Measurements from ENCODE around the gene TBL2. TPM values are rescaled to one million over a fixed set of nuclear protein-coding genes. Genes with fewer than 3 reads are reported as not detected.
"Not testable (repeated sequence)": the region's sequence is repeated elsewhere in the genome, so short reads cannot be mapped to it uniquely, and the experiment has no call there.

Gene TBL2, protein sequence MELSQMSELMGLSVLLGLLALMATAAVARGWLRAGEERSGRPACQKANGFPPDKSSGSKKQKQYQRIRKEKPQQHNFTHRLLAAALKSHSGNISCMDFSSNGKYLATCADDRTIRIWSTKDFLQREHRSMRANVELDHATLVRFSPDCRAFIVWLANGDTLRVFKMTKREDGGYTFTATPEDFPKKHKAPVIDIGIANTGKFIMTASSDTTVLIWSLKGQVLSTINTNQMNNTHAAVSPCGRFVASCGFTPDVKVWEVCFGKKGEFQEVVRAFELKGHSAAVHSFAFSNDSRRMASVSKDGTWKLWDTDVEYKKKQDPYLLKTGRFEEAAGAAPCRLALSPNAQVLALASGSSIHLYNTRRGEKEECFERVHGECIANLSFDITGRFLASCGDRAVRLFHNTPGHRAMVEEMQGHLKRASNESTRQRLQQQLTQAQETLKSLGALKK
- total RNA-seq, result 39.2 TPM

DNA sequence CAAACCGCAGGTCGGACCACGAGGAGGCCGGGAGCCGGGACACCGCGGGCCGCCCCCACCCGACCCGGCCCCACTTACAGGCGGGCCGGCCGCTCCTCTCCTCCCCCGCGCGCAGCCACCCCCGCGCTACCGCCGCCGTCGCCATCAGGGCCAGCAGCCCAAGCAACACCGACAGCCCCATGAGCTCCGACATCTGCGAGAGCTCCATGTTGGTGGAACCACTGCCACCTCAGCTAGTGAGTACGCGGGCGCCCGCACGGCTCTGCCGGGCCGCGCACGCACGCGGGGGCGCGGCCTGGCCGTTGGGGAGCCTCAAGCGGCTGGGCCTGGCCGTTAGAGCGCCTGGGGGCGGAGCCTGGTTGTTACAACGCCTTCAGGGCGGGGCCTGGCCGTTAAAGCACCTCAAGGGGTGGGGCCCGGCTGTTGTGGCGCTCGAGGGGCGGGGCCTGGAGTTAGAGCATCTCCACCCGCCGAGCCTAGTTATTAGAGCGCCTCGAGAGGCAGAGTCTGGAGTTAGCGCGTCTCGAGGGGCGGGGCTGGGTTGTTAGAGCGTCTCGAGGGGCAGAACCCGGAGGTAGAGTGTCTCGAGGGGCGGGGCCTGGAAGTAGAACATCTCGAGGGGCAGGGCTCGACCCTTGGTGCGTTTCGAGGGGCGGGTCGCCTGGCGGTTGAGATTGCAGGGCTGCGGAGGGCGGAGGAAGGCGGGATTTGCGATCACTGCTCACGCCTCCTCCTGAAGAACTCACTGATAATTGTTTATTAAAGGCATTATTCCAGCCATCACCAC is at the start of gene TBL2:
TBL2 (minus strand) TSS at position 238 of the 787 bp plus-strand sequence; CDS start at position 208, 30 bp downstream.
- peak; percentile 99 for DNase-seq (ENCODE audit: low spot score)

DNA sequence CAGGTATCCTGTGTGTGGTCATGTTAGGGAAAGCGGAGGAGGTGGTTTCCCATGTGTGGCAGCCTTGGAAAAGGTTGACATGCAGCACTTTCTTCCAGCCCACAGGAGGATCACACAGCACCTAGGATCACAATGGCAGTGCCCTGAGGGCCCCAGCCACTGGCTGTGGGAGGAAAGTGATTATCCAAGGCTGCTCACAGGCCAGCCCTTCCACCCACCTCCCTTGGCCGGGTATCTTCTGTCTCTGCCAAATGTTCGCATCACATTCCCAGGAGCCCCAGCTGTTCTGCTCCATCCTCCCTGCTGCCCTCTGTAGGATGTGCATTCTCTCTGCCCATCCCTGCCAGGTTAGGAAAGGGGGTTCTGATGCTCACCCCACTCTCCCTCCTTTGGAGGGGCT is 48.4 kb upstream of the TBL2 start:
- DNase-seq (ENCODE audit: low spot score), result no peak

DNA sequence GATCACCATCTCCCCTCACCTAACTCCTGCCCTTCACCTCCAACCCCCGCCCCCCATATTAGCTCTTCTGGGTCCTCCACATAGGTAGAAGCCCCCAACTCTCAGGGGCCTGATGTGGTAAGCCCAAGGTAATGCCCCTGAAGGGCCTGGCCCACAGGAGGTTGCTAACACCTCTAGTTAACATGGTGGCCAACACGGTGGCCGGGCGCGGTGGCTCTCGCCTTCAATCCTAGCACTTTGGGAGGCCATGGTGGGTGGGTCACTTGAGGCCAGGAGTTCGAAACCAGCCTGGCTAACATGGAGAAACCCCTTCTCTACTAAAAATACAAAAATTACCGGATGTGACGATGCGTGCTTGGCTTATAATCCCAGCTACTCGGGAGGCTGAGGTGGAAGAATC is 46.9 kb upstream of the TBL2 start:
- no peak for DNase-seq (ENCODE audit: low spot score)

DNA sequence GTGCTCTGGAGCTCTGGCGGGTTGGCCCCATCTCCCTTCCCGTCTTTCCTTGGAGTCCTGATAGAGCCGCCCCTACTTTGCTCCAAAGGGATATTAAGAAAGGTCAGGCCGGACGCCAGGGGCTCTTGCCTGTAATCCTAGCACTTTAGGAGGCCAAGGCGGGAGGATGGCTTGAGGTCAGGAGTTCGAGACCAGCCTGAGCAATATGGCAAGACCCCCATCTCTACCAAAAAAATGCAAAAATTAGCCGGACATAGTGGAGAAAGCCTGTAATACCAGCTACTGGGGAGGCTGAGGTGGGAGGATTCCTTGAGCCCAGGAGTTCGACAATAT is 46.3 kb upstream of the TBL2 start:
- no peak for DNase-seq (ENCODE audit: low spot score)

DNA sequence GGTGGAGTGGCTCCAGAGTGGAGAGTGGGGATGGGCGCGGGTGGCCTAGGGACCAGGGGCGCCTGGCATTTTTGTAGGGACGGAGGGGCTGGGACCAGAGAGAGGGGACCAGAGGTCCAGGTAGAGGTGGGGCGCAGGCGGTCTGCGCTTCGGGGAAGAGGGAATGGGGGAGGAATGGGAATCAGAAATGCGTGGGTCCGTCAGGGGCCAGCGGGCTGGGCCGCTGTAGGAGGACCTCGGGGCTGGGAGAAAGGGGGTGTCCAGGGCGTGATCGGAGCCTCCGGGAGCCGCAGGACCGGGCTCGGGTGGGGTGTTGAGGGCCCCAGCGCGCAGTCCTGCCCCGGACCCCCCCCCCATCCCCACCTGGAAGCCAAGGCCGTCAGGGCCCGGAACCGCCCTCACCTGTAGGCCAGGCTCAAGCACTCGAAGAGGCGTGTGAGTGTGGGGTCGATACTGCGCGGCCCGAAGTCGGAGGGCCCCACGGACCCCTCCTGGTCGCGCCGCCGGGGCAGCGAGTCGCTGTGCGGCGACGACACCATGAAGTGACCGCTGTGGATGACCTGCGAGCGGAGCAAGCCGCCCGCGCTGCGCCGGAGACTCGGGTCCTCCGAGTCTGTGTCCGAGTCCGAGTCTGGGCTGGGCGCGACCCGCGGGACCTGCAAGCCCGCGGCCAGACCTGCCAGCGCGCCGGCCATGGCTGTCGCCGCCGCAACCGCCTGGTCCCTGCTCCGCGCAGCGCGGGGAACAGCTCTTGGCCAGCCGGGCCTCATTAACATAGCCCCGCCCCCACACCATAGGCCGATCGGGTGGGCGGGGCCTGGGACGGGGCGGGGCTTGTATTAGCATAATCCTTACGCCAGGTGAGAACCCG is 45.7 kb upstream of the TBL2 start, which contains the start of gene MLXIPL:
MLXIPL (minus strand) TSS at position 725 of the 871 bp plus-strand sequence; CDS start at position 695, 30 bp downstream.
- peak; percentile 87 for DNase-seq (ENCODE audit: low spot score)

DNA sequence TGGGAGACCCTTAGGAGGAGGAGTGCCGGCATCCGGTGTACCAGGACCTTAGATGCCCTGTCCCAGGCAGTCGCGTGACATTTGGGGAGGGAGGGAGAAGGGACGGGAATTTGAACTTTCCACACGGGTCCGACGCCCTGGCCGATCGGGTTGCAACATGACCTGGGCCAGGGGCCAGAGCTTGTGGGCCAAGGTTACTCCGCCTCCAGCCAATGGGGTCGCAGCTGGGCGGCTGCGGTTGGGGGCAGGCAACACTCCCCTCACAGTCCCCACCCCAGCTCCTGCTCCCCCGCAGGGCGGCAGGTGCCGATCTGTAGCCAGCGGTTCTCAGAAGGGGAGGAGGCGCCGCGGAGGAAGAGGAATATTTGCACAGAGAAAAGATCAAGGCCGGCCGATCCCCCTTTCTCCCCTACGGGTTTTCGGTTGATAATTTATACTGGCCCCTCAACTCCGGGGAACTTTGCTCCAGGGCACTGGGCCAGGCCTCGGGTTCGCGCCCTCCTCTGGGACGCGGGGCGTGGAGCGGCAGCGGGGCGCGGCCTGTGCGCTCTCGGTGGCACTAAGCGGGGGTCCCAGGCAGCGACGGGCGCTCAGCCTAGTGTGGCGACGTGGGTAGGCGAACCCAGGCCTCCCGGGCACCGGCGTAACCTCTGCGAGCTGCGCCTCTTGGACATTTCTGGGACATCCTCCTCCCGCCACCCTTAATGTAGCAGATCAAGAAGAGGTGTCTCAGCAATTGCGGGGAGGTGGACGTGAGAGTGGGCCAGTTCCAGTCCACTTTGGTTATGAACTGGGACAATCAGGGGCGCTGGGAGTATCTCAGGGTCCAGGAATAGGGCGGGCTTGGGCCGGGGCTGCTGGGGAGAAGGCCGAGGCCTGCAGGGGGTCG is 44.8 kb upstream of the TBL2 start:
- no peak for DNase-seq (ENCODE audit: low spot score)

DNA sequence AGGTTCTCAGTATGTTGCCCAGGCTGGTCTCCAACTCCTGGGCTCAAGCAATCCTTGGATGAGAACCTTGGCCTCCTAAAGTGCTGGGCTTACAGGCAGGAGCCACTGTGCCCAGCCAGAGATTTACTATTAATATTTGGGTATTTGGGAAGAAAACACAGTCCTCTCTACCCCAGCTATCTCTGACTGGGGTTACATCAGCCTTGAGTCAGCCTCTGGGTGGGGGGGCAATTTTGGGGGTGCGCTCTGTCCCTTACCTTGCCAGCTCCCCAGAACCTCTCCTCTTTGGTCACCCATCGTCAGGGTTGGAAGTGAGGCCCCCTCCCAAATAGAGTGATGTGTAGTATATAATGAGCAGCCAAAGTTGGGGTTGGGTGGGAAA is 44.1 kb upstream of the TBL2 start:
- DNase-seq (ENCODE audit: low spot score), result no peak

DNA sequence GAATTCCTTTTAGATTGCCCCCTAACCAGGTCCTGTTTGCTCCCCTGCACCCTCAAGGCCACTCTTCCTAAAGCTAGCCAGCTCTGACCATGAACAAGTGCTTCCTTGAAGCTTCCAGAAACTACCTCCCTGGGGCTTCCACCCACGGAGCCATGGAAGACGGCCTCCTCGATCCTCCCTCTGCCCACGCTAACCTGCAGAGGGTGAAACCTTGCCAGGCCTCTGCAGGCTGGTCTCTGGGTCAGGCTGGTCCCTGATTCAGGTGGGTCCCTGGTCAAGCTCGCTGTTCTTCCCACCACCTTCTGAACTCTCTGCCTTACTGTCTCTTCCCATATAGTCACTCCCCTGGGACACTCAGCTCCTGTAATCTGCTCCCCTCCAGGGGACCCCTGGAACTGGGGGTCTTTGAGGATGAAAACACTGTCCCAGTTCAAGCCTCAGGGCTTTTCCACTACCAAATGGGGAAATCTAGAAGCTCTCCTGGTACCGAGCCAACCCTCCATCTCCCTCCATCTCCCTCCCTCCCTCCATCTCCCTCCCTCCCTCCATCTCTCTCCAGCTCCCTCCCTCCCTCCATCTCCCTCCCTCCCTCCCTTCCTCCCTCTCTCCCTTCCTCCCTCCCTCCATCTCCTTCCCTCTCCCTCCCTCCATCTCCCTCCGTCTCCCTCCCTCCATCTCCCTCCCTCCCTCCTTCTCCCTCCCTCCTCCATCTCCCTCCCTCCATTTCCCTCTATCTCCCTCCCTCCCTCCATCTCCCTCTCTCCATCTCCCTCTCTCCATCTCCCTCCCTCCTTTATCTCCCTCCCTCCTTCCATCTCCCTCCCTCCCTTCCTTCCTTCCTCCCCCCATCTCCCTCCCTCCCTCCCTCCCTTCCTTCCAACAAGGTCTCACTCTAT is 43.0 kb upstream of the TBL2 start:
- no peak for DNase-seq (ENCODE audit: low spot score)

DNA sequence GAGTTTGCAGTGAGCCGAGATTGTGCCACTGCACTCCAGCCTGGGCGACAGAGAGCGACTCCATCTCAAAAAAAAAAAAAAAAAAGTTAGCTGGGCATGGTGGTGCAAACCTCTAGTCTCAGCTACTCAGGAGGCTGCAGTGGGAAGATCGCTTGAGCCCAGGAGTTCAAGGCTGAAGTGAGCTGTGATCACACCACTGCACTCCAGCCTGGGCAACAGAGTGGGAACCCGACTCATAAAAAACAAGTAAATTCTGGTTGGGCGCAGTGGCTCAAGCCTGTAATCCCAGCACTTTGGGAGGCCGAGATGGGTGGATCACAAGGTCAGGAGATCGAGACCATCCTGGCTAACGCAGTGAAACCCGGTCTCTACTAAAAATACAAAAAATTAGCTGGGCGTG is 41.0 kb upstream of the TBL2 start:
- DNase-seq (ENCODE audit: low spot score), result not testable (repeated sequence)

DNA sequence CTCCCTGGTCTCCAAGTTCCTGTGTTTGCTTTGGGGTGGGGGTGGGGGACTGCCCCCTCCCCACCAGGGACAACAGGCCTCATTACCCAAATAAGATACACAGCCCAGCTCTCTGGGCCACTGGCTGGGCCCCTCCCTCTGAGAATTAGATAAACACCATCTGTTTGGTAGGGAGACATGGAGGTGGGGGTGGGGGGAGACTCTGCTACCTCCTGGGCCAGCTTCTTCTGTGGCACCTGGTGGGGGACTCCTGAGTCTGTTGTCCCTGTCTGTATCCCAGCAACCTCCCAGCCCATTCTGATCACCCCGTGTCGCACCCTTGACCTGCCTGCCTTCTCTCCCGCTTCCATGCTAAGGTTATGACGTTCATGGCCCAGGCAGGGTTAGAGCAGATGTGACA is 40.2 kb upstream of the TBL2 start:
- DNase-seq (ENCODE audit: low spot score), result no peak

DNA sequence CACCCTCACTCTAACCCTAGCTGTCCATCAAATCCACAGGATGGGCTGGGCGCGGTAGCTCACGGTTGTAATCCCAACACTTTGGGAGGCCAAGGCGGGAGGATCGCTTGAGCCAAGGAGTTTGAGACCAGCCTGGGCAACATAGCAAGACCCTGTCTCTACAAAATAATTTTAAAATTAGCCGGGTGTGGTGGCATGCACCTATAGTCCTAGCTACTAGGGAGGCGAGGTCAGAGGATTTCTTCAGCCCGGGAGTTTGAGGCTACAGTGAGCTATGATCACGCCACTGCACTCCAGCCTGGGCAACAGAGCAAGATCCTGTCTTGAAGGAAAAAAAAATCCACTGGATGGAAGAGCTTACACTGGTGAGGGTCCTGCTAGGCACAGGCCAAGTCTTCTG is 39.1 kb upstream of the TBL2 start:
- DNase-seq (ENCODE audit: low spot score), result not testable (repeated sequence)

DNA sequence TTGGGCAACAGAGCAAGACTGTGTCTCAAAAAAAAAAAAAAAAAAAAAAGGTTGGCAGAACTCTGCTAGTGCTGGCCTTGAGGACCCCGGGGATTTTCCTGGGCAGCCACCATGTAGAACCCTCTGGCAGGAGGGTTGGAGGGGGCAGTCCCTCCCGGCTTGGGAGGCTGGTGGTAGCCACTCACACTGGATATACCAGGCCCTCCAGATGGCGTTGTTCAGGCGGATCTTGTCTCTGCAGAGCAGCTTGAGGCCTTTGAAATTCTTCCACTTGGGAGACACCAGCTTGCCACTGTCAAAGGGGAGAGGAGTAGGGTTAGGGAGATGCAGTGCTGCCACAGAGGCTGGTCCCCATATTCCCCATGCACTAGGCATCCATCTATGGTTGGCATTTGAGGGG is 37.5 kb upstream of the TBL2 start:
- DNase-seq (ENCODE audit: low spot score), result no peak

DNA sequence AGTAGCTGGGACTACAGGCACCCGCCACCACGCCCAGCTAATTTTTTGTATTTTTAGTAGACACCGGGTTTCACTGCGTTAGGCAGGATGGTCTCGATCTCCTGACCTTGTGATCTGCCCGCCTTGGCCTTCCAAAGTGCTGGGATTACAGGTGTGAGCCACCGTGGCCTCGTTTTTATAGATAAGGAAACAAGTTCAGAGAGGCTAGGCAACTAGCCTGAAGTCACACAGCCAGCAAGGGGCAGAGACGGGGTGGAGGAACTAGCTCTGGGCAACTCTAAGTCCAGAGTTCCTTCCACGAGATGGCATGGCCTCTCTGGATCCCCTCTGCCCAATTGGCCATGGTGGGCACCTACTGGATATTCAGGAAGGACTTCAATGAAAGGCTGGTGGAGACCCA is 36.6 kb upstream of the TBL2 start:
- not testable (repeated sequence) for DNase-seq (ENCODE audit: low spot score)

DNA sequence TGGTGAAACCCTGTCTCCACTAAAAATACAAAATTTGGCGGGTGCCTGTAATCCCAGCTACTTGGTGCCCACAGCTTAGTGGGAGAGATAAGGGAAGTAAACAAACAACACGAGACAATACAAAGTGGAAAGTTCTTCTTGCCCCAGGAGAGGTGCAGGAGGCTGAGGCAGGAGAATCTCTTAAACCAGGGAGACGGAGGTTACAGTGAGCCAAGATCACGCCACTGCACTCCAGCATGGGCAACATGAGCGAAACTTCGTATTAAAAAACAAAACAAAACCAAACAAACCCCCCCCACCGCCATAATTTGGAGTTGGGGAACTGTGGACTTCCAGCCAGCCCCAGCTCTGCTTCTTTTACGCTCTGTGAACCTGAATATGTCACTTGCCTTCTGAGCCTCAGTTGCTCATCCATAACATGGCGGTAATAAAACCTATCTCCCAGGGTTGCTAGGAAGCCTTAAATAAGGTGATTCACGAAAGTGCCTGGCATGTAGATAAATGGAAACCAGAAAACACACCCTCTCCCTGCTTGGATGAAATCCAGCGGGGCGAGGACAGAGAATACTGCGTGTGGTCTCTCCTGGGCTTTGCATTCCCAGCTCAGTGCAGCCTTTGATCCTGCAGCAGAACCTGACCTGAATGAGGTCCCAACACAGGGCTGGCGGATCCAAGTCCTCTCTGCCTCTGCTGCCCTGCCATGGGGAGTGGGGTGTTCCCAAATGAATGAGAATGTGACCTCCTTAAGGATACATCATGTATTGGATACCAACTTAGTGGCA is 35.8 kb upstream of the TBL2 start:
- DNase-seq (ENCODE audit: low spot score), result peak; percentile 66

DNA sequence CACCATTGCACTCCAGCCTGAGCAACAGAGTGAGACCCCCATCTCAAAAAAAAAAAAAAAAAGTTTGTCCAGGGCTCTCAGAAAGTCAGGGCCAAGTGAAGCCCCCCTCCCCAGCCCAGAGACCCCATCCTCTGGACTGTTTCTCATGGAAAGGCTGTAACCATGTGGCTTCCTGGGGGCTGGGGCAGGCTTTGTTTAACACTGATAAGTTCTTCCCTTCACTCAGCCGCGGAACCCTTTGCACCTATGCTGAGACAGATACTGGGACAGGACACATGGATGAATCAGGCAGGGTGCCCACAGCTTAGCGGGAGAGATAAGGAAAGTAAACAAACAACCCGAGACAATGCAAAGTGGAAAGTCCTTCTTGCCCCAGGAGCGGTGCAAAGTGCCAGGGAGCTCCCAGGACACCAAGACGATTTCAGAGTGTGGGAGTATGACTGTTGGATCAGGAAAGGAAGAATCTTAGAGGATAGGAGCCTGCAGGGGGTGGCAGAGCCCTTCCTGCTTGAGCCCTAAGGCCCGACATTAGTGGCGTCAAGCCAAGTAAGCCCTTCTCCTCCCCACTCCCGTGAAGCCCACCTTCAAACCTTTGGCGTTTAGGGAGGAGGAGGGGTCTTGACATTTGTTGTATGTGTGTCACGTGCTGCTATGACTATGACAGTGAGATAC is 34.4 kb upstream of the TBL2 start:
- peak; percentile 92 for DNase-seq (ENCODE audit: low spot score)

DNA sequence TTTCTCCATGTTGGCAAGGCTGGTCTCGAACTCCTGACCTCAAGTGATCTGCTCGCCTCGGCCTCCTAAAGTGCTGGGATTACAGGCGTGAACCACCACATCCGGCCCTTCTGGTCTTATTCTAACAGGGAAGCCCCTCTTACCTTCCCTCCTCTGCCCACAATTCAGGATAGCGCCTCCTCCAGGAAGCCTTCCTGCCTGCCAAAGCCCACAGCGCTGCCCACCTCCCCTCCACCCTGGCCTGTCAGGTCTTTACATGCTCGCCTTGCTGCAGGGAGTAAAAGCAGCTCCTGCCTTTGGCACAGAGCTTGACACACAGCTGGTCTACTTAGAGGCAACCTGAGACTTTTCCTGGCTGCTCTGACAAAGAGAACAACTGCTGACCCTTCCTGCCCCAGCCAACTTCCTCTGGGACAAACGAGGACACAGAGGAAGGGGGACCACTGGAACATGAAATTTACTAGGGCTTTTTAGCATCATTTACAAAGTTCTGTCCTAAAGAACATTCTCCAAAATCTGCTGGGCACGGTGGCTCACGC is 32.7 kb upstream of the TBL2 start:
- no peak for DNase-seq (ENCODE audit: low spot score)

DNA sequence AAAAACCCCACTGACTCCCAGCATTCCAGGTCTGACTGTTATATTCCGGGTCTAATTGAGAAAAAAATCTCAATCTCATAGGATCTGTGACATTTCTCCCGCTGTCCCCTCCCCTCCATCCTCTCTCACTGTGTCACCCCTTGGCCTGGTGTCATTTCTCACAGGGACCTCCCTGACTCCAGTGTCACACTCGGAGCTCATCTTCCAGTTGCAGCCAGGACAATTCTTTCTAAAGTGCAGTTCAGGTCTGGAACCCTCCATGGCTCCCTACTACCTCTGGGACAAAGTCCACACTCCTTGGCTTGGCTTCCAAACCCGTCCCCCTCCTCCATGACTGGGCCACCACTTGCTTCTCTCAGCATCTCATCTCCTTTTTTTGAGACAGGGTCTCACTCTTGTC is 31.7 kb upstream of the TBL2 start:
- DNase-seq (ENCODE audit: low spot score), result no peak

DNA sequence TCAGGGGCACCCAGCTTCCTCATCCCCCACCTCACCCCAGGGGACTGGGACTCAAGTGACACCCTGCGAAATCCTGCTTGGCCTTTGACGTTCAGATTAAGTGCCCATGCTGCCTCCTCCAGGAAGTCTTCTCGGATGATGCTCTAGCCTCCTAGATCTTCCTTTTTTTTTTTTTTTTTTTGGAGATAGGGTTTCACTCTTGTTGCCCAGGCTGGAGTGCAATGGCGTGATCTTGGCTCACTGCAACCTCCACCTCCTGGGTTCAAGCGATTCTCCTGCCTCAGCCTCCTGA is 29.3 kb upstream of the TBL2 start:
- DNase-seq (ENCODE audit: low spot score), result not testable (repeated sequence)

All from mucosa of gallbladder (tissue), 1 donor.